Fibroblast of lung (primary cell): ENCODE results near the gene ARSG. TPM values are rescaled to one million over a fixed set of nuclear protein-coding genes. Genes with fewer than 3 reads are reported as not detected.
"Not testable (repeated sequence)": the region's sequence is repeated elsewhere in the genome, so short reads cannot be mapped to it uniquely, and the experiment has no call there.

Experiments
- DNase-seq, 2 donors: peaks; one replicate each; pipeline versions ENCODE4 v3.0.0 to v3.0.0-alpha.2; 2010; ENCODE audit warnings: low read depth in 2 of 2
- H2AFZ ChIP-seq: 2 replicates; pipeline ENCODE4 v1.5.1; 2012; ENCODE audit warnings: low read length, control low read depth, inconsistent platforms
- H3K27ac ChIP-seq: 2 replicates; pipeline ENCODE4 v1.5.1; 2011; ENCODE audit warnings: low read length, control low read depth; ENCODE audit not compliant: insufficient read depth
- H3K27me3 ChIP-seq: 2 replicates; pipeline ENCODE4 v1.5.1; 2011; ENCODE audit warnings: mild to moderate bottlenecking, low read length; ENCODE audit not compliant: control insufficient read depth, insufficient read depth
- H3K36me3 ChIP-seq: 2 replicates; pipeline ENCODE4 v1.5.1; 2011; ENCODE audit warnings: low read length; ENCODE audit not compliant: control insufficient read depth, insufficient read depth
- H3K4me1 ChIP-seq: 2 replicates; pipeline ENCODE4 v1.5.1; 2011; ENCODE audit warnings: low read length; ENCODE audit not compliant: control insufficient read depth, insufficient read depth; ENCODE audit errors: extremely low read depth
- H3K4me2 ChIP-seq: 2 replicates; pipeline ENCODE4 v1.5.1; 2011; ENCODE audit warnings: low read length, control low read depth; ENCODE audit not compliant: insufficient read depth; ENCODE audit errors: extremely low read depth
- H3K4me3 ChIP-seq, 4 experiments: fragments of 200-600 bp in 1 of 4; sonication (generic) in 1 of 4; replicated peaks in 1 of 4; 2 replicates each; pipeline ENCODE4 v1.5.1; 2011 to 2016; ENCODE audit warnings: low read length in 4 of 4, low read depth in 3 of 4, mild to moderate bottlenecking in 3 of 4, control low read depth in 2 of 4, inconsistent platforms in 1 of 4, mixed read lengths in 1 of 4; ENCODE audit not compliant: insufficient read depth in 1 of 4; ENCODE audit errors: control extremely low read depth in 1 of 4
- H3K79me2 ChIP-seq: 2 replicates; pipeline ENCODE4 v1.5.1; 2012; ENCODE audit warnings: mild to moderate bottlenecking, low read length, inconsistent platforms; ENCODE audit not compliant: control insufficient read depth, insufficient read depth
- H3K9ac ChIP-seq: 2 replicates; pipeline ENCODE4 v1.5.1; 2011; ENCODE audit warnings: mild to moderate bottlenecking, low read length, control low read depth; ENCODE audit not compliant: insufficient read depth
- H3K9me3 ChIP-seq: 2 replicates; pipeline ENCODE4 v1.5.1; 2012; ENCODE audit warnings: low read depth, low read length; ENCODE audit not compliant: control insufficient read depth, insufficient read depth
- H4K20me1 ChIP-seq: 2 replicates; pipeline ENCODE4 v1.5.1; 2011; ENCODE audit warnings: low read length; ENCODE audit not compliant: control insufficient read depth, insufficient read depth; ENCODE audit errors: extremely low read depth
- EZH2 ChIP-seq: IDR thresholded peaks from 2 replicates; pipeline ENCODE4 v1.5.1; 2012; ENCODE audit warnings: low read length, control low read depth, mild to moderate bottlenecking; ENCODE audit errors: missing control alignments
- polyA plus RNA-seq, 2 donors: library from polyadenylated mRNA; depleted of rRNA in 1 of 2; stranded (reverse) in 1 of 2; unstranded in 1 of 2; fragments of >200 nt; gene quantifications; 2 replicates each; pipeline ENCODE4 v1.2.1, GENCODE V29; 2011 to 2012; ENCODE audit warnings: missing spikeins in 1 of 2
- total RNA-seq: library from RNA; depleted of rRNA; stranded (reverse); fragments of >200 nt; gene quantifications from 2 replicates; pipeline ENCODE4 v1.2.1, GENCODE V29; 2014
- TF ChIP-seq, protein P1 (sequence below), 2 donors: IDR thresholded peaks in 1 of 2; conservative IDR thresholded peaks in 1 of 2; 1 replicate in 1 of 2; 2 replicates in 1 of 2; pipeline ENCODE4 v1.5.1; 2011 to 2012; ENCODE audit warnings: low read length in 2 of 2, control low read depth in 1 of 2, inconsistent platforms in 1 of 2, low read depth in 1 of 2, mild to moderate bottlenecking in 1 of 2

ARSG gene
- total and polyA plus RNA-seq, 2 donors (not counting 1 experiment from before 2014, with no cell fraction given) = 3.5 to 8.1 TPM

DNA sequence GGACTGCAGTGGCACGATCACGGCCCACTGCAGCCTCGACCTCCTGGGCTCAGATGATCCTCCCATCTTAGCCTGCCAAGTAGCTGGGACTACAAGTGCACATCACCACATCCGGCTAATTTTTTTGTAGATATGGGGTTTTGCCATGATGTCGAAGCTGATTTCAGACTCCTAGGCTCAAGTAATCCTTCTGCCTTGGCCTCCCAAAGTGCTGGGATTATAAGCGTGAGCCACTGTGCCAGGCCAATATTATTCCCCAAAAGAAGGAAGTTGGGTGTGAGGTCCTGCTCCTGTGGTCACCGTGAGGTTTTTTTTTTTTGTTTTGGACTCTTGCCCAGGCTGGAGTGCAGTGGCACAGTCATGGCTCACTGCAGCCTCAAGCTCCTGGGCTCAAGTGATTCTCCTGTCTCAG is 41.9 kb upstream of the ARSG start:
- no peak overlapping the region for H3K9ac ChIP-seq
- H3K36me3 ChIP-seq = peaks cover 2% of the 10 kb centered on the region

DNA sequence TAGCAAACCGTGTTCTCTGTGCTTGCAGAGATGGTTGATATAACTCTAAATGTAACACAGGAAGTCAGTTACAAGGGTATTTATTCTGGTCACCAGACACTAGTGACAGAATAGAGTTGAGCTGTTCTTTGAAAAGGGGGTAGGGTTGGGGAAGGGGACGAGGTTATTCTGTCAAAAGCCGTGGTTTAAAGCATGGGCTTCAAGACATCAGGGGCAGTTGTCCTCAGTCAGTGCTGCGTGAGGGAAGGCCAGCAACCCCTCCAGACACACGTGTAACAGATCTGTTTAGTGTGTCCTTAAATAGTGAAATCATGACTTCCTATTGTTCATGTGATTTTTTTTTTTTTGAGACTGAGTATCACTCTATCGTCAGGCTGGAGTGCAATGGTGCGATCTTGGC is 37.9 kb upstream of the ARSG start:
- H3K4me3 ChIP-seq, H3K9ac ChIP-seq, H3K79me2 ChIP-seq, H3K4me1 ChIP-seq, H3K27me3 ChIP-seq, H3K36me3 ChIP-seq, H3K27ac ChIP-seq, H2AFZ ChIP-seq, H3K4me2 ChIP-seq, DNase-seq, H3K9me3 ChIP-seq, H4K20me1 ChIP-seq: not testable (repeated sequence)

More for the DNA sequence above, 41.9 kb upstream of the ARSG start:
- DNase-seq = no peak
- peak overlapping the region; percentile 51 for H3K4me2 ChIP-seq
- no peaks in the 10 kb centered on the region for H4K20me1 ChIP-seq
- no peak overlapping the region for H3K4me3 ChIP-seq
- TF ChIP-seq, protein P1, sequence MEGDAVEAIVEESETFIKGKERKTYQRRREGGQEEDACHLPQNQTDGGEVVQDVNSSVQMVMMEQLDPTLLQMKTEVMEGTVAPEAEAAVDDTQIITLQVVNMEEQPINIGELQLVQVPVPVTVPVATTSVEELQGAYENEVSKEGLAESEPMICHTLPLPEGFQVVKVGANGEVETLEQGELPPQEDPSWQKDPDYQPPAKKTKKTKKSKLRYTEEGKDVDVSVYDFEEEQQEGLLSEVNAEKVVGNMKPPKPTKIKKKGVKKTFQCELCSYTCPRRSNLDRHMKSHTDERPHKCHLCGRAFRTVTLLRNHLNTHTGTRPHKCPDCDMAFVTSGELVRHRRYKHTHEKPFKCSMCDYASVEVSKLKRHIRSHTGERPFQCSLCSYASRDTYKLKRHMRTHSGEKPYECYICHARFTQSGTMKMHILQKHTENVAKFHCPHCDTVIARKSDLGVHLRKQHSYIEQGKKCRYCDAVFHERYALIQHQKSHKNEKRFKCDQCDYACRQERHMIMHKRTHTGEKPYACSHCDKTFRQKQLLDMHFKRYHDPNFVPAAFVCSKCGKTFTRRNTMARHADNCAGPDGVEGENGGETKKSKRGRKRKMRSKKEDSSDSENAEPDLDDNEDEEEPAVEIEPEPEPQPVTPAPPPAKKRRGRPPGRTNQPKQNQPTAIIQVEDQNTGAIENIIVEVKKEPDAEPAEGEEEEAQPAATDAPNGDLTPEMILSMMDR (conservative IDR thresholded peaks at IDR 0.05 in 1 of 2, IDR thresholded peaks at IDR 0.05 in 1 of 2; ENCODE audit: low read depth in 1 of 2, low read length in 2 of 2) = no peak
- H2AFZ ChIP-seq = no peak overlapping the region
- H3K27me3 ChIP-seq = no peaks in the 10 kb centered on the region
- H3K4me1 ChIP-seq = peaks cover 8% of the 10 kb centered on the region
- no peaks in the 10 kb centered on the region for H3K9me3 ChIP-seq
- H3K27ac ChIP-seq = peak overlapping the region; percentile 86
- peaks cover 4% of the 10 kb centered on the region for H3K79me2 ChIP-seq

DNA sequence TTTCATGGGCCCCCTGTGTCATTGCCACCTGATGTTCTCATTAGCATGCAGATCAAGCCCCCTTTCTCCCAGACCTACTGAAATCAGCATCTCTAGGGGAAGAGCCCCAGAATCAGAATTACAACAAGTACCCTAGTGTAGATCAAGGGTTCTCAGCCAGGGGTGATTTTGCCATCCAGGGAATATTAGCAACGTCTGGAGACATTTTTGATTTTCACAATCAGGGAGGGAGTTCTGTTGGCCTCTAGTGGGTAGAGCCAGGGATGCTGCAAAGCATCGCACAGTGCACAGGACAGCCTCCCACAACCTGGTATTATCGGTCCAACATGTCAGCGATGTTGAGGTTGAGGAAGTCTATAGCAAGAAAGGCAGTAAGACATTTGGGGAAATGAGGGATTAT is 36.1 kb upstream of the ARSG start:
- Histone ChIP-seq H3K79me2 (no peaks in the 10 kb centered on the region), H3K4me1 (no peaks in the 10 kb centered on the region), H3K27ac (no peak overlapping the region), H3K4me2 (no peak overlapping the region), H2AFZ (no peak overlapping the region), H3K9ac (no peak overlapping the region), H3K27me3 (no peaks in the 10 kb centered on the region), H3K36me3 (peaks cover 2% of the 10 kb centered on the region), H4K20me1 (no peaks in the 10 kb centered on the region), H3K9me3 (no peaks in the 10 kb centered on the region), H3K4me3 (no peak overlapping the region)
- no peak for TF ChIP-seq EZH2
- TF ChIP-seq, protein P1 (conservative IDR thresholded peaks at IDR 0.05 in 1 of 2, IDR thresholded peaks at IDR 0.05 in 1 of 2; ENCODE audit: low read depth in 1 of 2, low read length in 2 of 2) = no peak
- DNase-seq = no peak
